Peyer's patch (tissue), 4 donors: ENCODE measurements around the gene TMEM91. TPM values are rescaled to one million over a fixed set of nuclear protein-coding genes. Genes with fewer than 3 reads are reported as not detected.

Experiments
- DNase-seq, 3 donors: peaks; one replicate each; pipeline ENCODE4 v3.0.0-alpha.2; 2017 to 2019
- H3K27ac ChIP-seq, 4 donors: fragments of 200-600 bp; sonication (generic); one replicate each; pipeline ENCODE4 v1.5.1; 2016 to 2019
- H3K27me3 ChIP-seq, 2 donors: fragments of 200-600 bp; sonication (generic); one replicate each; pipeline ENCODE4 v1.5.1; 2019
- H3K36me3 ChIP-seq, 3 donors: fragments of 200-600 bp; sonication (generic); one replicate each; pipeline ENCODE4 v1.5.1; 2016 to 2019
- H3K4me1 ChIP-seq, 4 donors: fragments of 200-600 bp; sonication (generic); one replicate each; pipeline ENCODE4 v1.5.1; 2016 to 2019
- H3K4me3 ChIP-seq, 4 donors: fragments of 200-600 bp; sonication (generic); 1 replicate in 3 of 4; 2 replicates in 1 of 4; pipeline ENCODE4 v1.5.1; 2016 to 2019; ENCODE audit warnings: mild to moderate bottlenecking in 1 of 4
- H3K9me3 ChIP-seq, 4 donors: fragments of 200-600 bp; sonication (generic); one replicate each; pipeline ENCODE4 v1.5.1; 2016 to 2019; ENCODE audit warnings: mild to moderate bottlenecking in 1 of 4
- POLR2A ChIP-seq, 2 donors: fragments of 450-650 bp; IDR thresholded peaks; one replicate each; pipeline ENCODE4 v1.5.1; 2017; ENCODE audit warnings: antibody characterized with exemption in 2 of 2, mild to moderate bottlenecking in 2 of 2, moderate library complexity in 2 of 2
- total RNA-seq, 4 donors: library from RNA; depleted of rRNA; stranded (reverse); fragments of >200 nt; gene quantifications; one replicate each; pipeline ENCODE4 v1.1.0, GENCODE V29; 2016
- TF ChIP-seq, protein P1 (sequence below), 6 experiments: fragments of 450-650 bp in 4 of 6; fragments of 200-600 bp in 2 of 6; sonication (generic) in 1 of 6; IDR thresholded peaks; one replicate each; pipeline ENCODE4 v1.5.1; 2017 to 2019; ENCODE audit warnings: antibody characterized with exemption in 6 of 6, mild to moderate bottlenecking in 3 of 6, moderate library complexity in 1 of 6

TMEM91 gene
- total RNA-seq, 4 donors from 2014 or later: 8.3 to 19.6 (median 11.0) TPM

DNA sequence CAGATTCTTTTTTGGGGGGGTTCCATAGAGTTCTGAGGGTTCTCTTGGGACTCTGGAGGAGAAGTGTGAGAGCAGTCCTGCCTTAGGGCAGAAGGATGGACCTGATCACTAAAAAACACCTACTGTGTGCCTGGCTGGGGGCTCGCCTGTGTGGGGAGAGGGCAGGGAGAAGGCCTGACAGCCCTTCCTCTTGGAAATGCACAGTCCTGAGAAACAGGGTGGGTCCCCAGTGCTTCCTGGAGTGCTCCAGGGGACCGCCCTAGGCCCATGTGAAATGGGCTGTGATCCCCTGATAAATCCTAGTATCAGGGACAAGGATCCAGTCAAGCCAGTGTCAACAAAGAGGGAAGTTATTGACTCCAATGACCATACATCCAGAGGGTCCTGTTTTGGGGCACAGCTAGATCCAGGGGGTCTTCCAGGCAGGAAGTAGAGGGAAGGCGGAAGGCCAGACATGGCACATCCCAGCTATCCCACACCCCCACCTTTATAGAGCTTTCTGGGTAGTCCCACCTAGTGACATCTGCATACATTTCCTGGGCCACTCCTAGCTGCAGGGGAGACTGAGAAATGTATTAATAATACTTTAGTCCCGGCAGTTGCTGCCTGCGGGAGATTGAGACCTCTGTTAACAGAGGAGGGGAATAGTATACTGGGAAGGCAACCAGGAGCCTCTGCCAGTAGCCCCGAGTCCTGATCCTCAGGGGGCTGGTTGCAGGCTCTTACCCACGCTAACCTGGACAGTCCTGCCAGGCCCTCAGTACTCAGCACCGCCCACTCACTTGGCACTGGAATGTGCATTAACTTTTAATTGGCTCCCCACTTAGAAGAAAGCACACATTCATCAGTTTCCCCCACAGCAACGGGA, 35.0 kb downstream of the TMEM91 start:
- Histone ChIP-seq H3K4me1 (peaks cover 0 to 42% (median 3%) of the 10 kb centered on the region in 4 donors), H3K36me3 (peaks cover 0 to 52% (median 0%) of the 10 kb centered on the region in 3 donors), H3K27me3 (no peaks in the 10 kb centered on the region), H3K9me3 (no peaks in the 10 kb centered on the region), H3K27ac (no peak overlapping the region), H3K4me3 (no peak overlapping the region)
- no peak for TF ChIP-seq POLR2A (IDR thresholded peaks at IDR 0.05)
- TF ChIP-seq, protein P1, sequence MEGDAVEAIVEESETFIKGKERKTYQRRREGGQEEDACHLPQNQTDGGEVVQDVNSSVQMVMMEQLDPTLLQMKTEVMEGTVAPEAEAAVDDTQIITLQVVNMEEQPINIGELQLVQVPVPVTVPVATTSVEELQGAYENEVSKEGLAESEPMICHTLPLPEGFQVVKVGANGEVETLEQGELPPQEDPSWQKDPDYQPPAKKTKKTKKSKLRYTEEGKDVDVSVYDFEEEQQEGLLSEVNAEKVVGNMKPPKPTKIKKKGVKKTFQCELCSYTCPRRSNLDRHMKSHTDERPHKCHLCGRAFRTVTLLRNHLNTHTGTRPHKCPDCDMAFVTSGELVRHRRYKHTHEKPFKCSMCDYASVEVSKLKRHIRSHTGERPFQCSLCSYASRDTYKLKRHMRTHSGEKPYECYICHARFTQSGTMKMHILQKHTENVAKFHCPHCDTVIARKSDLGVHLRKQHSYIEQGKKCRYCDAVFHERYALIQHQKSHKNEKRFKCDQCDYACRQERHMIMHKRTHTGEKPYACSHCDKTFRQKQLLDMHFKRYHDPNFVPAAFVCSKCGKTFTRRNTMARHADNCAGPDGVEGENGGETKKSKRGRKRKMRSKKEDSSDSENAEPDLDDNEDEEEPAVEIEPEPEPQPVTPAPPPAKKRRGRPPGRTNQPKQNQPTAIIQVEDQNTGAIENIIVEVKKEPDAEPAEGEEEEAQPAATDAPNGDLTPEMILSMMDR (IDR thresholded peaks at IDR 0.05): no peak
- DNase-seq: no peak

DNA sequence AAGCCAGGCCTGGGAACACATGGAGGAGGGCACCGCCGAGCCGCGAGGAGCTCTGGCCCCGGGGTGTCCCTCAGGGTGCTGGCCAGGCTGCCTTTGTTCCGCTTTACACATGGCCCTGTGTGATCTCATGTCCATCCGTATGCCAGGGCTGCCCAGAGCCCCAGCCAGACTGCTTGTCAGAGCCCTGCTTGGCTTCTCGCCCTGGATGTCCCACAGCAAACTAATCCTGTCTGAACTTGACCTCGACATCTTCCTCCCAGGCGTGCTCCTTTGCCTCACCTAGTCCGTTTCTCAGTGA, 35.6 kb downstream of the TMEM91 start:
- Histone ChIP-seq H3K36me3 (peaks cover 0 to 58% (median 0%) of the 10 kb centered on the region in 3 donors), H3K4me3 (no peak overlapping the region), H3K9me3 (no peaks in the 10 kb centered on the region), H3K27ac (no peak overlapping the region), H3K4me1 (peaks cover 0 to 42% (median 3%) of the 10 kb centered on the region in 4 donors), H3K27me3 (no peaks in the 10 kb centered on the region)
- DNase-seq: no peak
- TF ChIP-seq, protein P1 (IDR thresholded peaks at IDR 0.05): no peak
- no peak for TF ChIP-seq POLR2A (IDR thresholded peaks at IDR 0.05)

DNA sequence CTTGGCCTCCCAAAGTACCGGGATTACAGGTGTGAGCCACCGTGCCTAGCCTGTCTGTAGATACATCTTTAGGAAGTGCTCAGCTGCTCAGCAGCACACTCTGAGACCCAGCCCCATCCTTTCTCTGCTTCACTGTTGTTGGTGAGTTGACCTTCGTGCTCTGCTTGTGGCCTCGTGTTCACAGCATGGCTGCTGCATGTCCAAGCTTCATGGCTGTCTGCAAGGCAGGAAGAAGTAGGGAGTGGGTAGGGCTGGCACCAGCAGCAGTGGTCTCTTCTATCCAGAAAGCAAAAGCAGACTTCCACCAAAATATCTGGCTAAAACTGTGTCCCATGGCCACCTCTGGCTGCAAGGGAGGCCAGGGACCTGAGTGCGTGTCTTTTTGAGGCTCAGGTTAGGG, 36.6 kb downstream of the TMEM91 start:
- Histone ChIP-seq H3K27me3 (no peaks in the 10 kb centered on the region), H3K4me1 (peaks cover 0 to 41% (median 3%) of the 10 kb centered on the region in 4 donors), H3K36me3 (peaks cover 0 to 65% (median 0%) of the 10 kb centered on the region in 3 donors), H3K27ac (no peak overlapping the region), H3K9me3 (no peaks in the 10 kb centered on the region), H3K4me3 (no peak overlapping the region)
- TF ChIP-seq, protein P1 (IDR thresholded peaks at IDR 0.05): no peak
- no peak for TF ChIP-seq POLR2A (IDR thresholded peaks at IDR 0.05)
- DNase-seq: no peak

DNA sequence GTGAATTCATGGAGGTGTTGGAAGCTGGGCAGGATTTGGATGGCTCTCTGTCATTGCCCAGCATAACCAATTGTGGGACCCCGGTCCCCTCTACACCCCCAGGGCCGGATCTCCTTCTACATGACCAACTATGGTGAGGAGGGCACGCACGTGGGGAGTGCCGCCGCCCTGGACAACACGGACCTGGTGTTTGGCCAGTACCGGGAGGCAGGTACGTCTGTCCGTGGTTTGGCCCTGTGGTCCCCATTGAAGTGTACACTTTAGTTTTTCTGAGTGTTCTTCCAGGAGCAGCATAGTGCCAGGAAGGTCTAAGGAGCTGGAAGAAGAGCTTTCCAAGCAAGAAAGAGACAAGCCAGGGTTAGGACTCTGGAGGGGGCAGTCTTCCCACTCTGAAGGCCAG, 37.6 kb downstream of the TMEM91 start:
- no peaks in the 10 kb centered on the region for H3K9me3 ChIP-seq
- no peak overlapping the region for H3K27ac ChIP-seq
- peaks cover 0 to 72% (median 0%) of the 10 kb centered on the region in 3 donors for H3K36me3 ChIP-seq
- no peaks in the 10 kb centered on the region for H3K27me3 ChIP-seq
- TF ChIP-seq POLR2A (IDR thresholded peaks at IDR 0.05): no peak
- TF ChIP-seq, protein P1 (IDR thresholded peaks at IDR 0.05): no peak
- DNase-seq: no peak
- peaks cover 0 to 31% (median 3%) of the 10 kb centered on the region in 4 donors for H3K4me1 ChIP-seq
- no peak overlapping the region for H3K4me3 ChIP-seq

DNA sequence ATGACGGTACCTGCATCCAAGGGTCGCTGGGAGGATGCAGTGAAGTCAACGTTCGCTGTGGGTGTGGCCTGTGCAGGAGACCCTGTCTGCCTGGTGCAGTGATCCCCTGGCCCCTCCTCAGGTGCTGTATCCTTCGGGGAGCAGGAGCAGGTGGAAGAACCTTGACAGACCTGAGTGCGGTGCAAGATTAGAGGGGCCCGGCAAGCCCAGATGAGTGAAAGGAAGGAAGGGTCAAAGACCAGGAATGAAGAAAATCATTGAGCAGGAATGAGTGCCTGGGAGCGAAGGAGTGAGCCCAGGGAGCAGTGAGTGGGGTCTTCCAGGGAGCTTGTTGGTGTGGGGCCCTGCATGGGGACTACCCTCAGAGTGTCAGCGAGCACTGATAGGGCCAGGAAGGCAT, 38.1 kb downstream of the TMEM91 start:
- Histone ChIP-seq H3K36me3 (peaks cover 0 to 77% (median 0%) of the 10 kb centered on the region in 3 donors), H3K27me3 (no peaks in the 10 kb centered on the region), H3K4me1 (peaks cover 0 to 26% (median 3%) of the 10 kb centered on the region in 4 donors), H3K9me3 (no peaks in the 10 kb centered on the region), H3K27ac (no peak overlapping the region), H3K4me3 (no peak overlapping the region)
- DNase-seq: no peak
- no peak for TF ChIP-seq POLR2A (IDR thresholded peaks at IDR 0.05)
- TF ChIP-seq, protein P1 (IDR thresholded peaks at IDR 0.05): no peak
